GM12878 (cell line): ENCODE measurements around the gene LRRC66.

ENCODE experiments used
- BHLHE40 ChIP-seq, 2 experiments: fragments of 450-650 bp in 1 of 2; IDR thresholded peaks; 2 replicates each; pipeline ENCODE4 v1.6.1; 2011 to 2017; ENCODE audit warnings: low read depth in 2 of 2, borderline replicate concordance in 1 of 2, improper control_type of control experiment in 1 of 2, low read length in 1 of 2, mild to moderate bottlenecking in 1 of 2
- CTCF ChIP-seq, 3 experiments: IDR thresholded peaks in 2 of 3; conservative IDR thresholded peaks in 1 of 3; 2 replicates each; pipeline ENCODE4 v1.5.1; 2011; ENCODE audit warnings: low read depth in 3 of 3, low read length in 3 of 3, mild to moderate bottlenecking in 3 of 3, control low read depth in 2 of 3, moderate library complexity in 2 of 3, inconsistent platforms in 1 of 3, mixed read lengths in 1 of 3; ENCODE audit not compliant: control insufficient read depth in 2 of 3, insufficient read depth in 1 of 3; ENCODE audit errors: extremely low read depth in 1 of 3
- TF ChIP-seq, protein P1 (sequence below): fragments of 450-650 bp; IDR thresholded peaks from 2 replicates; pipeline ENCODE4 v1.6.1; 2017; ENCODE audit warnings: antibody characterized with exemption, mild to moderate bottlenecking, moderate library complexity

DNA sequence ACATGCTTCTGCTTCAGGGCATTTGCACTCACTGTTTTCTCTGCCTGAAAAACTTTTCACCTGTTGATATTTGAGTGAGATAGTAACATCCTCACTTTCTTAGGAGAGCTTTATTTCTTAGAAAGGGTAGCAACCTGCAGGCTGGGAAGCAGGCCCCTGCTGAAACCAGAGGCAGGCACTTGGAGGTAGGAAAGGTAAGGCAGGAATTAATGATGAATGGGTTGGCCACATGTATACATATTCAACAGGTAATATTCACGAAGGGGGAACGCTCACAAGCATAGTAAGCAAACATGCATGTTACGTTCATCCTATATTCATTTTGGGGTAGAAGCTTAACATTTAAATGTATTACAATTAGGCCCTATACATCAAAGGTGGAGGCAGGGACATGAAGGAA lies 34.1 kb upstream of the LRRC66 start:
- TF ChIP-seq CTCF (IDR thresholded peaks at IDR 0.05 in 2 of 3, conservative IDR thresholded peaks at IDR 0.05 in 1 of 3; ENCODE audit: control insufficient read depth in 2 of 3, extremely low read depth in 1 of 3, insufficient read depth in 1 of 3, low read depth in 3 of 3, low read length in 3 of 3): no peak
- no peak for TF ChIP-seq BHLHE40 (IDR thresholded peaks at IDR 0.05; ENCODE audit: borderline replicate concordance in 1 of 2, low read depth in 2 of 2, low read length in 1 of 2)
- TF ChIP-seq, protein P1, sequence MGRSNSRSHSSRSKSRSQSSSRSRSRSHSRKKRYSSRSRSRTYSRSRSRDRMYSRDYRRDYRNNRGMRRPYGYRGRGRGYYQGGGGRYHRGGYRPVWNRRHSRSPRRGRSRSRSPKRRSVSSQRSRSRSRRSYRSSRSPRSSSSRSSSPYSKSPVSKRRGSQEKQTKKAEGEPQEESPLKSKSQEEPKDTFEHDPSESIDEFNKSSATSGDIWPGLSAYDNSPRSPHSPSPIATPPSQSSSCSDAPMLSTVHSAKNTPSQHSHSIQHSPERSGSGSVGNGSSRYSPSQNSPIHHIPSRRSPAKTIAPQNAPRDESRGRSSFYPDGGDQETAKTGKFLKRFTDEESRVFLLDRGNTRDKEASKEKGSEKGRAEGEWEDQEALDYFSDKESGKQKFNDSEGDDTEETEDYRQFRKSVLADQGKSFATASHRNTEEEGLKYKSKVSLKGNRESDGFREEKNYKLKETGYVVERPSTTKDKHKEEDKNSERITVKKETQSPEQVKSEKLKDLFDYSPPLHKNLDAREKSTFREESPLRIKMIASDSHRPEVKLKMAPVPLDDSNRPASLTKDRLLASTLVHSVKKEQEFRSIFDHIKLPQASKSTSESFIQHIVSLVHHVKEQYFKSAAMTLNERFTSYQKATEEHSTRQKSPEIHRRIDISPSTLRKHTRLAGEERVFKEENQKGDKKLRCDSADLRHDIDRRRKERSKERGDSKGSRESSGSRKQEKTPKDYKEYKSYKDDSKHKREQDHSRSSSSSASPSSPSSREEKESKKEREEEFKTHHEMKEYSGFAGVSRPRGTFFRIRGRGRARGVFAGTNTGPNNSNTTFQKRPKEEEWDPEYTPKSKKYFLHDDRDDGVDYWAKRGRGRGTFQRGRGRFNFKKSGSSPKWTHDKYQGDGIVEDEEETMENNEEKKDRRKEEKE: no peak
